ENCODE data around the gene KRTAP10-2.

- TF ChIP-seq EZH2 (IDR thresholded peaks at IDR 0.05; ENCODE audit: insufficient read depth, poor library complexity, severe bottlenecking): no peak
- TF ChIP-seq EZH2phosphoT487 (IDR thresholded peaks at IDR 0.05; ENCODE audit: insufficient read depth, low read depth): no peak
These were observed at the start of gene KRTAP10-2 for GRCh38 chr21:44551340-44551961.

Measured in GM23248 (cell line).